Prostate gland (tissue), 2 donors: ENCODE measurements around the gene PSMC5. TPM values are rescaled to one million over a fixed set of nuclear protein-coding genes. Genes with fewer than 3 reads are reported as not detected.

Experiments used
- DNase-seq: peaks from one replicate; pipeline ENCODE4 v3.0.0-alpha.2; 2019; ENCODE audit warnings: low spot score
- H3K27ac ChIP-seq, 2 donors: fragments of 200-600 bp; sonication (generic); 2 replicates each; pipeline ENCODE4 v1.5.1; 2017 to 2019
- H3K27me3 ChIP-seq: fragments of 200-600 bp; sonication (generic); replicated peaks from 2 replicates; pipeline ENCODE4 v1.5.1; 2019; ENCODE audit not compliant: insufficient read depth
- H3K36me3 ChIP-seq, 2 donors: fragments of 200-600 bp; sonication (generic); 1 replicate in 1 of 2; 2 replicates in 1 of 2; pipeline versions ENCODE4 v1.5.1 to v1.8.1; 2017 to 2019
- H3K4me1 ChIP-seq: fragments of 200-600 bp; sonication (generic); replicated peaks from 2 replicates; pipeline ENCODE4 v1.5.1; 2019
- H3K4me3 ChIP-seq, 2 donors: fragments of 200-600 bp; sonication (generic); 2 replicates each; pipeline ENCODE4 v1.5.1; 2017 to 2019
- H3K9me3 ChIP-seq: fragments of 200-600 bp; sonication (generic); 2 replicates; pipeline ENCODE4 v1.5.1; 2017
- POLR2A ChIP-seq: fragments of 450-650 bp; IDR thresholded peaks from one replicate; pipeline ENCODE4 v1.6.1; 2016; ENCODE audit warnings: antibody characterized with exemption, mild to moderate bottlenecking
- POLR2AphosphoS5 ChIP-seq: sonication (generic); formaldehyde crosslinking; IDR thresholded peaks from one replicate; pipeline ENCODE4 v1.6.1; 2017; ENCODE audit warnings: antibody characterized with exemption
- WGBS: methylation state at CpG from one replicate; pipeline ENCODE4 v1.1.5; 2018; 5-methylcytosine and 5-hydroxymethylcytosine counted together
- intact Hi-C: fragments of 100-400 bp; cut with DNase I; formaldehyde crosslinking; loops from one replicate; pipeline ENCODE4 v1.14.2; 2022
- total RNA-seq, 2 donors: library from RNA; depleted of rRNA; stranded (reverse); fragments of >200 nt; gene quantifications; one replicate each; pipeline ENCODE4 v1.1.0, GENCODE V29; 2016
- TF ChIP-seq, protein P1 (sequence below), 4 experiments: fragments of 200-600 bp in 2 of 4; fragments of 450-650 bp in 2 of 4; sonication (generic) in 2 of 4; IDR thresholded peaks; 1 replicate in 3 of 4; 2 replicates in 1 of 4; pipeline ENCODE4 v1.5.1; 2016 to 2019; ENCODE audit warnings: antibody characterized with exemption in 4 of 4, mild to moderate bottlenecking in 2 of 4, moderate library complexity in 2 of 4

The PSMC5 gene
- total RNA-seq, 2 donors from 2014 or later, result 94.0 to 109 TPM

- peaks cover 29 to 44% of the 10 kb centered on the region in 2 donors for H3K36me3 ChIP-seq
- WGBS, result 85% methylated on average over 9 of the region's 9 CpGs
These were observed 8.0 kb downstream of the PSMC5 start for GRCh38 chr17:63835167-63835720.

DNA sequence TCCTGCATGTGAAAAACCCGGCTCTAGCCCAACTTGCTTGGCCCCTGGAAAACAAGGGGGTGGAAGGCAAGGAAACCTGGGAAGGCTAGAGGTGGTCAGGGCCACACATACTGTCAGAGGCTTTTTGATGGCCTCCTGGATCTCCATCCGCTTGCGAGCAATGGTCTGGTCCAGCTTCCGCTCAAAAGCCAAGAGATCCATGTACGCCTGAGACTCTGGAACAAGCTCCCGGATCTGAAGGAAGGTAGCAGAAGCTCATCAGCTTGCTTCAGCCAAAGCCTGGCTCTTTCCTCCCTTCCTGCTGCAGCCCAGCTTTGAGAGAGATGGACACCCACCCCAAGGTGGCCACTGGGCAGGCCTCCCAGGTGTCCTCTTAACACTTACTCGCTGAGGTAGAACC is 9.6 kb downstream of the PSMC5 start:
- no peaks in the 10 kb centered on the region for H3K9me3 ChIP-seq
- H3K27me3 ChIP-seq, result no peaks in the 10 kb centered on the region
- H3K4me3 ChIP-seq, result no peak overlapping the region
- peak overlapping the region; percentile 84 to 94 for H3K27ac ChIP-seq
- DNase-seq, result no peak
- WGBS, result 95% methylated on average over 7 of the region's 7 CpGs
- peaks cover 40% of the 10 kb centered on the region for H3K4me1 ChIP-seq
- no peak for TF ChIP-seq POLR2A
- TF ChIP-seq, protein P1, sequence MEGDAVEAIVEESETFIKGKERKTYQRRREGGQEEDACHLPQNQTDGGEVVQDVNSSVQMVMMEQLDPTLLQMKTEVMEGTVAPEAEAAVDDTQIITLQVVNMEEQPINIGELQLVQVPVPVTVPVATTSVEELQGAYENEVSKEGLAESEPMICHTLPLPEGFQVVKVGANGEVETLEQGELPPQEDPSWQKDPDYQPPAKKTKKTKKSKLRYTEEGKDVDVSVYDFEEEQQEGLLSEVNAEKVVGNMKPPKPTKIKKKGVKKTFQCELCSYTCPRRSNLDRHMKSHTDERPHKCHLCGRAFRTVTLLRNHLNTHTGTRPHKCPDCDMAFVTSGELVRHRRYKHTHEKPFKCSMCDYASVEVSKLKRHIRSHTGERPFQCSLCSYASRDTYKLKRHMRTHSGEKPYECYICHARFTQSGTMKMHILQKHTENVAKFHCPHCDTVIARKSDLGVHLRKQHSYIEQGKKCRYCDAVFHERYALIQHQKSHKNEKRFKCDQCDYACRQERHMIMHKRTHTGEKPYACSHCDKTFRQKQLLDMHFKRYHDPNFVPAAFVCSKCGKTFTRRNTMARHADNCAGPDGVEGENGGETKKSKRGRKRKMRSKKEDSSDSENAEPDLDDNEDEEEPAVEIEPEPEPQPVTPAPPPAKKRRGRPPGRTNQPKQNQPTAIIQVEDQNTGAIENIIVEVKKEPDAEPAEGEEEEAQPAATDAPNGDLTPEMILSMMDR (IDR thresholded peaks at IDR 0.05), result no peak
- TF ChIP-seq POLR2AphosphoS5, result no peak
- peaks cover 21 to 33% of the 10 kb centered on the region in 2 donors for H3K36me3 ChIP-seq
- intact Hi-C loops, result no loop called here

More at GRCh38 chr17:63835167-63835720, 8.0 kb downstream of the PSMC5 start:
- intact Hi-C loops, result no loop called here
- no peaks in the 10 kb centered on the region for H3K9me3 ChIP-seq
- no peak for DNase-seq
- H3K4me3 ChIP-seq, result no peak overlapping the region
- no peaks in the 10 kb centered on the region for H3K27me3 ChIP-seq
- no peak for TF ChIP-seq POLR2AphosphoS5
- TF ChIP-seq POLR2A, result no peak
- TF ChIP-seq, protein P1 (IDR thresholded peaks at IDR 0.05), result no peak
- H3K4me1 ChIP-seq, result peaks cover 29% of the 10 kb centered on the region
- H3K27ac ChIP-seq, result peak overlapping the region; percentile 17 to 35

DNA sequence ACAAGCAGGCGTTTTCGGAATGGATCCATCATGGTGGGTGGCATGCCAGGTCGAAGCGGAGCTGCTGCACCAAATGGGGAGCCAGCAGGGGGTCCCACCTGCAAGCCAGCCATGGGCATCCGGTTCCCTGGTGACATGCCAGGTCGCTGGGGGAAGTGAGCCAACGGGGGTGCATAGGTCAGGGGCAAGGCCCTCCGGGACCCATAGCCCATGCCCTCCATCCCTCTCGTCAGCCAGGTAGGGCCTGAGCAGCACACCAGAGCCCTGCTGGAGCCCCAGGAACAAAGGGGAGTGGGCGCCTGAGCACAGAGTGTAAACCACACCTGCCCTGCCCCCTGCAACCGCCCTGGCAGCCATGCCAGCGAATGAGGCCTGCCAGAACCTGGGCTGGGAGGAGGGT is 10.2 kb downstream of the PSMC5 start:
- 77% methylated on average over 12 of the region's 12 CpGs for whole genome bisulfite sequencing
- Histone ChIP-seq H3K27me3 (no peaks in the 10 kb centered on the region), H3K9me3 (no peaks in the 10 kb centered on the region), H3K4me3 (no peak overlapping the region), H3K36me3 (peaks cover 19 to 29% of the 10 kb centered on the region in 2 donors), H3K27ac (peak overlapping the region; percentile 84 to 94), H3K4me1 (peaks cover 40% of the 10 kb centered on the region)
- DNase-seq, result no peak
- intact Hi-C loops, result no loop called here
- TF ChIP-seq POLR2A, result no peak
- TF ChIP-seq, protein P1 (IDR thresholded peaks at IDR 0.05), result no peak

- Histone ChIP-seq H3K27ac (peak overlapping the region; percentile 84 to 94), H3K9me3 (no peaks in the 10 kb centered on the region), H3K36me3 (peaks cover 14 to 23% of the 10 kb centered on the region in 2 donors), H3K4me1 (peaks cover 40% of the 10 kb centered on the region), H3K4me3 (peak overlapping the region in 1 of 2 donors; percentile 13), H3K27me3 (no peaks in the 10 kb centered on the region)
- 63% methylated on average over 5 of the region's 5 CpGs for WGBS
- no peak for DNase-seq
- intact Hi-C loops, result no loop called here
- TF ChIP-seq POLR2AphosphoS5 (no peak), POLR2A (no peak)
- TF ChIP-seq, protein P1 (IDR thresholded peaks at IDR 0.05), result no peak
These were observed 10.8 kb downstream of the PSMC5 start for GRCh38 chr17:63837962-63838600.
